HG02588 (cell line): ENCODE measurements around the gene SERPINB6.
"Not testable (repeated sequence)": the region's sequence is repeated elsewhere in the genome, so short reads cannot be mapped to it uniquely, and the experiment has no call there.

Experiments used
- ATAC-seq: cut with Tn5 transposase; IDR thresholded peaks from one replicate; pipeline ENCODE4 v1.9.1; 2021; ENCODE audit warnings: mild to moderate bottlenecking, moderate library complexity; ENCODE audit not compliant: unreplicated experiment

SERPINB6 gene

GRCh38 chr6:2959909-2960719, 11.3 kb downstream of the SERPINB6 start:
- no peak for ATAC-seq

- ATAC-seq: no peak
Measured at GRCh38 chr6:2958776-2959175, 12.6 kb downstream of the SERPINB6 start.

- no peak for ATAC-seq
Measured at GRCh38 chr6:2958331-2958711, 13.0 kb downstream of the SERPINB6 start.

GRCh38 chr6:2957696-2958330, 13.6 kb downstream of the SERPINB6 start:
- ATAC-seq: no peak

- no peak for ATAC-seq
Measured at GRCh38 chr6:2956930-2957685, 14.3 kb downstream of the SERPINB6 start.

- no peak for ATAC-seq
Measured at GRCh38 chr6:2953098-2953497, 18.3 kb downstream of the SERPINB6 start.

- ATAC-seq: peak; percentile 64
Measured at GRCh38 chr6:2952557-2953095, 18.7 kb downstream of the SERPINB6 start.

- no peak for ATAC-seq
Measured at GRCh38 chr6:2951728-2952127, 19.6 kb downstream of the SERPINB6 start.

GRCh38 chr6:2950713-2951112, 20.7 kb downstream of the SERPINB6 start:
- no peak for ATAC-seq

GRCh38 chr6:2949536-2950083, 21.8 kb downstream of the SERPINB6 start:
- ATAC-seq: no peak

GRCh38 chr6:2949121-2949520, 22.2 kb downstream of the SERPINB6 start:
- no peak for ATAC-seq

GRCh38 chr6:2948228-2949025, 22.9 kb downstream of the SERPINB6 start:
- ATAC-seq: no peak

- no peak for ATAC-seq
Measured at GRCh38 chr6:2947445-2947844, 23.9 kb downstream of the SERPINB6 start.

- no peak for ATAC-seq
Measured at GRCh38 chr6:2945153-2945452, 26.3 kb downstream of the SERPINB6 start.

- ATAC-seq: no peak
Measured at GRCh38 chr6:2944405-2945152, 26.8 kb downstream of the SERPINB6 start.

- ATAC-seq: no peak
Measured at GRCh38 chr6:2943564-2943955, 27.8 kb downstream of the SERPINB6 start.

- ATAC-seq: no peak
Measured at GRCh38 chr6:2942914-2943563, 28.3 kb downstream of the SERPINB6 start.

- ATAC-seq: not testable (repeated sequence)
Measured at GRCh38 chr6:2942116-2942515, 29.3 kb downstream of the SERPINB6 start.

GRCh38 chr6:2940851-2941250, 30.5 kb downstream of the SERPINB6 start:
- ATAC-seq: no peak
